LHCN-M2 (cell line): ENCODE results near the gene SALL3. TPM values are rescaled to one million over a fixed set of nuclear protein-coding genes. Genes with fewer than 3 reads are reported as not detected.

Experiments used
- DNase-seq: peaks from one replicate; pipeline ENCODE4 v3.0.0-alpha.2; 2012; ENCODE audit warnings: low read depth
- total RNA-seq: library from RNA; depleted of rRNA; stranded (reverse); fragments of >200 nt; gene quantifications from 2 replicates; pipeline ENCODE4 v1.2.3, GENCODE V29; 2014

SALL3 gene
- total RNA-seq, 1 experiment from 2014 or later, result not detected

DNA sequence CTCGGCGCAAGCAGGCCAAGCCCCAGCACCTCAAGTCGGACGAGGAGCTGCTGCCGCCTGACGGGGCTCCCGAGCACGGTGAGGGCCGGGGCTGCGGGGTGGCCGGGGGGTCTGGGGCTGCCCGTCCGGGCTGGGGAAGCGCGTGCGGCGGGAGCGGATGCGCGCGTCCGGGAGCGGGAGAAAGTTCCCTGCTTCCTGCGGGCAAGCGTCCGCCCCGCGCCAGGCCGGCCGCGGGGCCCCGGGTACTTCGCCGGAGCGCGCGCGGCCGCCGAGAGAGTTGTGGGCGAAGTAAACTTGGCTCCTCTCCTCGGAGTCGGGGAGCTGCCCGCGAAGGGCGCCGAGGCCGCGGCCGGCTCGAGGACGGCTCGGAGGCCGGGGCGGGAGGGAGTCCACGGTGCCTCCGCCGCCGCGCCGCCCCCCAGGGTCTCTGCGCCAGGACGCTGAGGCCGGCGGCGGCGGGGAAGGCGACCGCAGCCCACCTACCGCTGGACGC is 707 bp downstream of the SALL3 start:
- DNase-seq, result no peak

GRCh38 chr18:78980777-78981380 is 1.3 kb downstream of the SALL3 start:
- DNase-seq, result no peak

DNA sequence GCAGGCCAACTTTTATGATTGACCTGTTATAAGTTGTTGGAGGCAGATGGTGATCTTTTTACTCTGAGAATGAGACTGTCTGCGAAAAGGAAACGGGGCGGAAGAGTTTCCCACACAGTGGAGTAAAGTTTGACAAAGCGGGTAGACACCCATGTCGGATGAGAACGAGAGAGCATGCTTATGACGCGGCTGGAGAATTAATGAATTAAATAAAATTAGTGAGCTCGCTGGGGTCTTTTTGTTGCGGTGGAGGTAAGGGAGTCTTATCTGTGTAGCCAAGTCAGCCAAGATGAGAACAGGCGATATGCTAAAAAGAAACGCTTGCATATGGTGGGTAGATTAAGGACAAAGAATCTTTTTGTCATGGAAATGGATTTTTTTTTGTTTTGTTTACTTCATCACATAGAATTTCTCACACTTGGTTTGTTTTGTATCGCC is 1.8 kb downstream of the SALL3 start:
- no peak for DNase-seq

DNA sequence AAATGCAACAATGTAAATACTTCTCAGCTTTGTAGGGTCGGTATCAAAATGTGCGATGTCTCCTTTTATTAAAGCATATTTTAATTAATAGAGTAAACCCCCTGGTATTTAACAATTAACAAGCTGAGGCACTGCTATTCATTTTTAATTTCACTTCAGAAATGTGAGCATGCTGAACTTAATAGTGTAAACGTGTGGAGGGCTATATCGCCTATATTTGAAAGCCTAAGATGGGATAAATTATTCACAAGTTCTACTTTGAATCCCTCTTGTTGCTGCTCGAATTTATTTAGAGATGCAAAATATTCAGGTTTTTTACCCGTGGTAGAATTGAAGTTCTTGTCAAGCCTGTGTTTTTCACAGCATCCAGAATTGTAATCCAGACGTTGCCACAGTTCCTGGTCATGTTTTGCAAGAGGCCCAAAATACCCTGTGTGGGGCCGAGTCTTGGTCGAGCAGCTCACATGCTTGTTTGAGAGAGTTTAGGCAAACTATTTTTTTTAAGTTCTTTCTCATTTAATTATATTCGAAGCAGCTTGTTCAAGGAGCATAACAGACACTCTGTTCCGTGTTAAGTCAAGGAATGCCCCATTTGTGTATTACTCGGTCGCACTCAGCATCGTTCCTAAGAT is 2.5 kb downstream of the SALL3 start:
- DNase-seq, result no peak

GRCh38 chr18:78983512-78983911 is 3.9 kb downstream of the SALL3 start:
- DNase-seq, result no peak

GRCh38 chr18:78984941-78985784 is 5.5 kb downstream of the SALL3 start:
- peak; percentile 8 for DNase-seq

DNA sequence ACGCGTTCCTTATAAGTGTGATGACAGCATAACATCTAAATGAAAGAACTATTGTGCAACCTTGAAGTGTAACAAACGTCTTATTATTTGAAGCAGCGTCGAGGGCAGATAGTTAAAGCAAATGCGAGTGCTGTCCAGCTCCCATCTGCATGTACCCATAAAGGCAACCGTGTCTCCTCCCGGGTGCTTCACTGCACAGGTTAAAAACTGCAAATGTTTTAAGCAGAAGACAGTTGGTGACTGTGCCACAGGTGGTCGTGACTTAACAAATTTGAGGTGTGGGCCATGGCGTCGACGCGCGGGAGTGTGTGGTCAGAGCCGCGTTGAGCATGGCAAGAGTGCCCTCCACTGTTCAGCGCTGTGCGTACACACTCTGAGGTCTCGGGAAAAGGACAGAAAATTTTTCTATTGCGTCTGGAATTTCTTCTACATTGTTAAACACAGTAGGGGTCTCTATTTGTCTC is 6.4 kb downstream of the SALL3 start:
- DNase-seq, result peak; percentile 2

- no peak for DNase-seq
Observed at GRCh38 chr18:78991446-78991845, 11.8 kb downstream of the SALL3 start.

DNA sequence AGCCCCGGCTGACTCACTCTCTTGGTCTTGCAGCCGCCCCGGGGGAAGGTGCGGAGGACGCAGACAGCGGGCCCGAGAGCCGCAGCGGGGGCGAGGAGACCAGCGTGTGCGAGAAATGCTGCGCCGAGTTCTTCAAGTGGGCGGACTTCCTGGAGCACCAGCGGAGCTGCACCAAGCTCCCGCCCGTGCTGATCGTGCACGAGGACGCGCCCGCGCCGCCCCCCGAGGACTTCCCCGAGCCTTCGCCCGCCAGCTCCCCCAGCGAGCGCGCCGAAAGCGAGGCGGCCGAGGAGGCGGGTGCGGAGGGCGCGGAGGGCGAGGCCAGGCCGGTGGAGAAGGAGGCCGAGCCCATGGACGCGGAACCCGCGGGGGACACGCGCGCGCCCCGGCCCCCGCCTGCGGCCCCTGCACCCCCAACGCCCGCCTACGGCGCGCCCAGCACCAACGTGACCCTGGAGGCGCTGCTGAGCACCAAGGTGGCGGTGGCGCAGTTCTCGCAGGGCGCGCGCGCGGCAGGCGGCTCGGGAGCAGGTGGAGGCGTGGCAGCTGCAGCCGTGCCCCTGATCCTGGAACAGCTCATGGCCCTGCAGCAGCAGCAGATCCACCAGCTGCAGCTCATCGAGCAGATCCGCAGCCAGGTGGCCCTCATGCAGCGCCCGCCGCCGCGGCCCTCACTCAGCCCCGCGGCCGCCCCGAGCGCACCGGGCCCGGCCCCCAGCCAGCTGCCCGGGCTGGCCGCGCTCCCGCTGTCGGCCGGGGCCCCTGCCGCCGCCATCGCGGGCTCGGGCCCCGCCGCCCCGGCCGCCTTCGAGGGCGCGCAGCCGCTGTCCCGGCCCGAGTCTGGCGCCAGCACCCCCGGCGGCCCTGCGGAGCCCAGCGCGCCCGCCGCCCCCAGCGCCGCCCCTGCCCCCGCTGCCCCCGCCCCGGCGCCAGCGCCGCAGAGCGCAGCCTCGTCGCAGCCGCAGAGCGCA is 12.7 kb downstream of the SALL3 start:
- DNase-seq, result no peak

DNA sequence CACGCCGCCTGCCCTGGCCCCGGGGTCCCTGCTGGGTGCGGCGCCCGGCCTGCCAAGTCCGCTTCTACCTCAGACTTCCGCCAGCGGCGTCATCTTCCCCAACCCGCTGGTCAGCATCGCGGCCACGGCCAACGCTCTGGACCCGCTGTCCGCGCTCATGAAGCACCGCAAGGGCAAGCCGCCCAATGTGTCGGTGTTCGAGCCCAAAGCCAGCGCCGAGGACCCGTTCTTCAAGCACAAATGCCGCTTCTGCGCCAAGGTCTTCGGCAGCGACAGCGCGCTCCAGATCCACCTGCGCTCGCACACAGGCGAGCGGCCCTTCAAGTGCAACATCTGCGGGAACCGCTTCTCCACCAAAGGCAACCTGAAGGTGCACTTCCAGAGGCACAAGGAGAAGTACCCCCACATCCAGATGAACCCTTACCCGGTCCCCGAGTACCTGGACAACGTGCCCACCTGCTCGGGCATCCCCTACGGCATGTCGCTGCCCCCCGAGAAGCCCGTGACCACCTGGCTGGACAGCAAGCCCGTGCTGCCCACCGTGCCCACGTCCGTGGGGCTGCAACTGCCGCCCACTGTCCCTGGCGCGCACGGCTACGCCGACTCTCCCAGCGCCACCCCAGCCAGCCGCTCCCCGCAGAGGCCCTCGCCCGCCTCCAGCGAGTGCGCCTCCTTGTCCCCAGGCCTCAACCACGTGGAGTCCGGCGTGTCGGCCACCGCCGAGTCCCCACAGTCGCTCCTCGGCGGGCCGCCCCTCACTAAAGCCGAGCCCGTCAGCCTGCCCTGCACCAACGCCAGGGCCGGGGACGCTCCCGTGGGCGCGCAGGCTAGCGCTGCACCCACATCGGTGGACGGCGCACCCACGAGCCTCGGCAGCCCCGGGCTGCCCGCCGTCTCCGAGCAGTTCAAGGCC is 13.7 kb downstream of the SALL3 start:
- DNase-seq, result no peak

DNA sequence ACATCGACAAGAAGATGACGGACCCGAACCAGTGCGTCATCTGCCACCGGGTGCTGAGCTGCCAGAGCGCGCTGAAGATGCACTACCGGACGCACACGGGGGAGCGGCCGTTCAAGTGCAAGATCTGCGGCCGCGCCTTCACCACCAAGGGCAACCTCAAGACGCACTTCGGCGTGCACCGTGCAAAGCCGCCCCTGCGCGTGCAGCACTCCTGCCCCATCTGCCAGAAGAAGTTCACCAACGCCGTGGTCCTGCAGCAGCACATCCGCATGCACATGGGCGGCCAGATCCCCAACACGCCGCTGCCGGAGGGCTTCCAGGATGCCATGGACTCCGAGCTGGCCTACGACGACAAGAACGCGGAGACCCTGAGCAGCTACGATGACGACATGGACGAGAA is 14.4 kb downstream of the SALL3 start:
- DNase-seq, result no peak

GRCh38 chr18:78994531-78994930 is 14.9 kb downstream of the SALL3 start:
- DNase-seq, result no peak

- DNase-seq, result no peak
Observed at GRCh38 chr18:78994977-78995582, 15.5 kb downstream of the SALL3 start.

DNA sequence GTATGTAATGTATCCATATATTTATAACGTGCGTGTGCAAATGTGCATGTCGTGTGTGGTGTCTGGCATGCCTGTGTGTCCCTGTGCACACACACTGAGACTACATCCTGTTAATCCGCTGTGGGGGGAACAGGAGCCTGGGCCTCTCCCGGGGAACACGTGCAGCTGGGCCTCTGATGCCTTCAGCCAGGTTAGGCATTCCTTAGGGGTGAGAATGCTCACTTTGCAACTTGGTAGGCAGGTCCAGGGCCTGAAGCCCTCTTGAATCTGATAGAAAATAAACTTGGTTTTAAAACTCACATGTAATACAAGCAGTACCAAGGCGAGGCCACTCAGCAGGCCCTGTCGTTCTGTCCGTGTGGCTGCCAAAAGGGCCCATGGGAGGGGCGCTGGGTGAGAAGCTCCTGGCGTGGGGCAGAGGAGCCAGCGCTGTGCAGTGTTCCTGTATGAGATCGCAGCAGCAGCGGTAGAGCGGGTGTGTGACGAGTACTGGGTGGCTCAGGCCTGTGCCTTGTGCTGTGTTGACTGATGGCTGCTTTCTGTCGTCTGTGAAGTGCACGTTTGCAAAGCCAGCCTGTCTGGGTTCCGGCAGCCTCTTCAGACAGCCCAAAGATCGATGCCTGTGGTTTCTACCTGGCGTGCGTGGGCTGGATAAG is 16.2 kb downstream of the SALL3 start:
- DNase-seq, result no peak

GRCh38 chr18:78996741-78997490 is 17.3 kb downstream of the SALL3 start:
- no peak for DNase-seq

- no peak for DNase-seq
Observed at GRCh38 chr18:78998371-78999071, 18.9 kb downstream of the SALL3 start.

- no peak for DNase-seq
Observed at GRCh38 chr18:78999939-79000338, 20.3 kb downstream of the SALL3 start.

GRCh38 chr18:79000997-79001396 is 21.4 kb downstream of the SALL3 start:
- DNase-seq, result no peak
